ENCODE results near the gene P2RX5. TPM values are rescaled to one million over a fixed set of nuclear protein-coding genes. Genes with fewer than 3 reads are reported as not detected.

P2RX5 gene
- total RNA-seq, 4 donors from 2014 or later: 0.96 to 2.0 TPM; not detected in 2

GRCh38 chr17:3660311-3660891 lies 35.6 kb downstream of the P2RX5 start:
- Histone ChIP-seq H3K27ac (peak overlapping the region; percentile 9 to 89 (median 76)), H3K4me1 (peaks cover 0 to 41% (median 19%) of the 10 kb centered on the region in 3 donors), H3K27me3 (no peaks in the 10 kb centered on the region), H3K9me3 (no peaks in the 10 kb centered on the region), H3K4me3 (no peak overlapping the region), H3K36me3 (peaks cover 0 to 60% of the 10 kb centered on the region in 2 donors)
- ATAC-seq: no peak
- 80% methylated on average over 3 of the region's 23 CpGs; no CpG with 5 or more reads in 1 of the 2 donors for WGBS, 2 donors (ENCODE audit: low coverage in 1 of 2)
- TF ChIP-seq POLR2AphosphoS5 (IDR thresholded peaks at IDR 0.05): no peak
- TF ChIP-seq CTCF (IDR thresholded peaks at IDR 0.05): no peak
- no peak for TF ChIP-seq POLR2A (IDR thresholded peaks at IDR 0.05)
- no peak for TF ChIP-seq EP300 (IDR thresholded peaks at IDR 0.05)

GRCh38 chr17:3659541-3660111 lies 36.3 kb downstream of the P2RX5 start:
- H3K4me3 ChIP-seq: no peak overlapping the region
- WGBS, 2 donors (ENCODE audit: low coverage in 1 of 2): 37% methylated on average over 2 of the region's 22 CpGs; no CpG with 5 or more reads in 1 of the 2 donors
- H3K36me3 ChIP-seq: peaks cover 0 to 61% of the 10 kb centered on the region in 2 donors
- H3K27me3 ChIP-seq: no peaks in the 10 kb centered on the region
- ATAC-seq: peak; percentile 78
- no peaks in the 10 kb centered on the region for H3K9me3 ChIP-seq
- H3K4me1 ChIP-seq: peaks cover 0 to 34% (median 19%) of the 10 kb centered on the region in 3 donors
- TF ChIP-seq EP300 (IDR thresholded peaks at IDR 0.05) (no peak), CTCF (IDR thresholded peaks at IDR 0.05) (peak in 3 of 4 experiments; percentile 10 to 55 (median 50)), POLR2AphosphoS5 (IDR thresholded peaks at IDR 0.05) (peak; percentile 70)
- H3K27ac ChIP-seq: peak overlapping the region; percentile 51 to 89 (median 76)

- H3K27ac ChIP-seq: peak overlapping the region; percentile 51 to 89 (median 76)
- H3K27me3 ChIP-seq: no peaks in the 10 kb centered on the region
- peaks cover 0 to 54% of the 10 kb centered on the region in 2 donors for H3K36me3 ChIP-seq
- TF ChIP-seq POLR2AphosphoS5 (IDR thresholded peaks at IDR 0.05): no peak
- no peak for TF ChIP-seq CTCF (IDR thresholded peaks at IDR 0.05)
- no peak for TF ChIP-seq POLR2A (IDR thresholded peaks at IDR 0.05)
- no peak for TF ChIP-seq EP300 (IDR thresholded peaks at IDR 0.05)
- H3K9me3 ChIP-seq: no peaks in the 10 kb centered on the region
- no peak overlapping the region for H3K4me3 ChIP-seq
- peaks cover 0 to 34% (median 19%) of the 10 kb centered on the region in 3 donors for H3K4me1 ChIP-seq
- WGBS, 2 donors (ENCODE audit: low coverage in 1 of 2): 40% methylated on average over 2 of the region's 22 CpGs; no CpG with 5 or more reads in 1 of the 2 donors
- no peak for ATAC-seq
These were observed 37.0 kb downstream of the P2RX5 start for GRCh38 chr17:3658784-3659449.

GRCh38 chr17:3657874-3658783 lies 37.8 kb downstream of the P2RX5 start:
- Histone ChIP-seq H3K9me3 (no peaks in the 10 kb centered on the region), H3K27ac (peak overlapping the region in 3 of 4 donors; percentile 73 to 89 (median 78)), H3K4me1 (peaks cover 0 to 34% (median 19%) of the 10 kb centered on the region in 3 donors), H3K4me3 (no peak overlapping the region), H3K36me3 (peaks cover 0 to 46% of the 10 kb centered on the region in 2 donors), H3K27me3 (no peaks in the 10 kb centered on the region)
- no peak for ATAC-seq
- TF ChIP-seq POLR2A (IDR thresholded peaks at IDR 0.05) (no peak), POLR2AphosphoS5 (IDR thresholded peaks at IDR 0.05) (no peak), CTCF (IDR thresholded peaks at IDR 0.05) (no peak), EP300 (IDR thresholded peaks at IDR 0.05) (no peak)
- WGBS, 2 donors (ENCODE audit: low coverage in 1 of 2): 69 to 83% methylated on average over 6 to 16 of the region's 42 CpGs

Data from gastroesophageal sphincter (tissue), 4 donors.